Type B pancreatic cell (in vitro differentiated cells): Measurements from ENCODE around the gene THOC1. TPM values are rescaled to one million over a fixed set of nuclear protein-coding genes. Genes with fewer than 3 reads are reported as not detected.

Experiments
- DNase-seq: peaks from one replicate; pipeline ENCODE4 v3.0.0; 2021; ENCODE audit warnings: mixed read lengths; ENCODE audit not compliant: unreplicated experiment; ENCODE audit errors: extremely low spot score
- H3K27ac Mint-ChIP-seq: 2 replicates; pipeline ENCODE4 v1.8.0; 2021; ENCODE audit warnings: mild to moderate bottlenecking, mixed read lengths
- H3K27me3 Mint-ChIP-seq: 2 replicates; pipeline ENCODE4 v1.8.0; 2021; ENCODE audit warnings: mixed read lengths
- H3K36me3 Mint-ChIP-seq: 2 replicates; pipeline ENCODE4 v1.8.0; 2021; ENCODE audit warnings: mixed read lengths
- H3K4me1 Mint-ChIP-seq: one replicate; pipeline ENCODE4 v1.8.0; 2021; ENCODE audit warnings: mixed read lengths; ENCODE audit not compliant: unreplicated experiment
- H3K4me3 Mint-ChIP-seq: 2 replicates; pipeline ENCODE4 v1.8.0; 2021; ENCODE audit warnings: mild to moderate bottlenecking, mixed read lengths
- H3K9me3 Mint-ChIP-seq: 2 replicates; pipeline ENCODE4 v1.8.0; 2021; ENCODE audit warnings: mixed read lengths
- total RNA-seq: library from RNA; stranded (reverse); gene quantifications from 2 replicates; pipeline ENCODE4 v1.2.1, GENCODE V29; 2021; ENCODE audit warnings: low replicate concordance
- TF ChIP-seq, protein P1 (sequence below): fragments of 200-600 bp; sonication (generic); conservative IDR thresholded peaks from 2 replicates; pipeline ENCODE4 v1.5.0; 2021; ENCODE audit warnings: antibody characterized with exemption, mild to moderate bottlenecking

The THOC1 gene
- total RNA-seq, 1 donor from 2014 or later, result 58.3 TPM

DNA sequence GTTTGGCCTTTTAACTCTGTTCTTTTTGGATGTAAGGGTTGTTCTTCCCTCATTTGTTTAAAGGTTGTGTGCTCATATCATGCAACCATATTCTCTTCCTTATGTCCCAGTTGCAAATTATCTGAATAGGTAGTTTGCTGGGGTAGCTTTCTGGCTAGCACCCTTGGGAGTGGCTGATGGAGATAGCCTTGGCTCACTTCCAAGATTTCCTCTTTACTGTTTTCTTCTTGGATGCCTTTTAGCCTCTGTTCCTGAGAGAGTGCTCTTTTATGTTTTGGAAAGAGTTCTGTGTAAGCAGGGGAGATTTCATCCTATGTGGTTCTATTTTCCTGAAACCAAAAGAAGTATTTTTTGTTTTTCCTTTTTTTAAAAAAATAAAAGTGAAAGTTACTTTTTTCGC is 84.1 kb downstream of the THOC1 start:
- H3K9me3 Mint-ChIP-seq, result no peaks in the 10 kb centered on the region
- peaks cover 7% of the 10 kb centered on the region for H3K4me1 Mint-ChIP-seq
- peaks cover 17% of the 10 kb centered on the region for H3K36me3 Mint-ChIP-seq
- H3K27ac Mint-ChIP-seq, result no peak overlapping the region
- TF ChIP-seq, protein P1, sequence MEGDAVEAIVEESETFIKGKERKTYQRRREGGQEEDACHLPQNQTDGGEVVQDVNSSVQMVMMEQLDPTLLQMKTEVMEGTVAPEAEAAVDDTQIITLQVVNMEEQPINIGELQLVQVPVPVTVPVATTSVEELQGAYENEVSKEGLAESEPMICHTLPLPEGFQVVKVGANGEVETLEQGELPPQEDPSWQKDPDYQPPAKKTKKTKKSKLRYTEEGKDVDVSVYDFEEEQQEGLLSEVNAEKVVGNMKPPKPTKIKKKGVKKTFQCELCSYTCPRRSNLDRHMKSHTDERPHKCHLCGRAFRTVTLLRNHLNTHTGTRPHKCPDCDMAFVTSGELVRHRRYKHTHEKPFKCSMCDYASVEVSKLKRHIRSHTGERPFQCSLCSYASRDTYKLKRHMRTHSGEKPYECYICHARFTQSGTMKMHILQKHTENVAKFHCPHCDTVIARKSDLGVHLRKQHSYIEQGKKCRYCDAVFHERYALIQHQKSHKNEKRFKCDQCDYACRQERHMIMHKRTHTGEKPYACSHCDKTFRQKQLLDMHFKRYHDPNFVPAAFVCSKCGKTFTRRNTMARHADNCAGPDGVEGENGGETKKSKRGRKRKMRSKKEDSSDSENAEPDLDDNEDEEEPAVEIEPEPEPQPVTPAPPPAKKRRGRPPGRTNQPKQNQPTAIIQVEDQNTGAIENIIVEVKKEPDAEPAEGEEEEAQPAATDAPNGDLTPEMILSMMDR, result no peak
- no peak for DNase-seq
- no peak overlapping the region for H3K4me3 Mint-ChIP-seq
- H3K27me3 Mint-ChIP-seq, result no peaks in the 10 kb centered on the region

DNA sequence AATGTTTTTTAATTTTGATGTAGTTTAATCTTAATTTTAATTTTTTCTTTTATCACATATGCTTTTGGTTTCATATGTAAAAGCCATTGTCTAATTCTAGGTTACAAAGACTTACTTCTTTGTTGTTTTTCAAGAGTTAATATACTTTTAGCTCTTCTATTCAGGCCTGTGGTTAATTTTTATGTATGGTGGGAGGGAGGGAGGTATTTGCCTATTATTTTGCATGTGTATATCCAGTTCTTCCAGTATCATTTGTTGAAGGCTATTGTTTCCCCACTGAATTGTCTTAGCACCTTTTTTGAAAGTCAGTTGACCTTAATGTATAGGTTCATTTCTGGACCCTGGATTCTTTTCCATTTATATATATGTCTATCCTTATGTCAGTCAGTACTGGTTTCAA is 86.1 kb downstream of the THOC1 start:
- H3K27me3 Mint-ChIP-seq, result no peaks in the 10 kb centered on the region
- no peaks in the 10 kb centered on the region for H3K9me3 Mint-ChIP-seq
- TF ChIP-seq, protein P1, result no peak
- H3K27ac Mint-ChIP-seq, result no peak overlapping the region
- DNase-seq, result no peak
- H3K4me1 Mint-ChIP-seq, result peaks cover 7% of the 10 kb centered on the region
- H3K4me3 Mint-ChIP-seq, result no peak overlapping the region
- H3K36me3 Mint-ChIP-seq, result peaks cover 17% of the 10 kb centered on the region

DNA sequence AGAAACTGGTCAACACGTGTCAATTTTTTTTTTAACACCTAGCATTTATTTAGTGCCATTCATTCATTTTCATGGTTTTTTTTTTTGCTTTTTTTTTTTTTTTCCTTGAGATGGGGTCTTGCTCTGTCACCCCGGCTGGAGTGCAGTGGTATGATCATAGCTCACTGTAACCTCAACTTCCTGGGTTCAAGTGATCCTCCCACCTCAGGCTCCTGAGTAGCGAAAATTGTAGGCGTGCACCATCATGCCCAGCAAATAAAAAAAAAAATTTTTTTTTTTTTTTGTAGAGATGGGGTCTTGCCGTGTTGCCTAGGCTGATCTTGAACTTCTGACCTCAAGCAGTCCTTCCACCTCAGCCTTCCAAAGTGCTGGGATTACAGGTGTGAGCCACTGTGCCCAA is 88.3 kb downstream of the THOC1 start:
- Mint-ChIP-seq H3K36me3 (peaks cover 20% of the 10 kb centered on the region), H3K4me3 (no peak overlapping the region), H3K4me1 (peaks cover 7% of the 10 kb centered on the region), H3K27me3 (no peaks in the 10 kb centered on the region), H3K27ac (no peak overlapping the region), H3K9me3 (no peaks in the 10 kb centered on the region)
- no peak for DNase-seq
- TF ChIP-seq, protein P1, result no peak

DNA sequence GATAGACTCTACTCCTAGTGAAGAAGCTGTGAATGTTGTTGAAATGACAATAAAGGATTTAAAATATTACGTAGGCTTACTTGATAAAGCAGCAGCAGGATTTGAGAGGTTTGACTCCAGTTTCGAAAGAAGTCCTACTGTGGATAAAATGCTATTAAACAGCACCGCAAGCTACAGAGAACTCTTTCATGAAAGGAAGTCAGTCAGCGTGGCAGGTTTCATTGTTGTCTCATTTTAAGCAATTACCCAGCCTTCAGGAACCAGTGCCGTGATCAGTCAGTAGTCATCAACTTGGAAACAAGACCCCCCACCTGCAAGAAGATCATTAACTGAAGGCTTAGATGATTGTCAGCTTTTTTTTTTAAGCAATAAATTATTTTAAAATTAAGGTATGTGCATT is 95.5 kb downstream of the THOC1 start:
- Mint-ChIP-seq H3K4me1 (no peaks in the 10 kb centered on the region), H3K27ac (no peak overlapping the region), H3K9me3 (no peaks in the 10 kb centered on the region), H3K27me3 (no peaks in the 10 kb centered on the region), H3K36me3 (peaks cover 22% of the 10 kb centered on the region), H3K4me3 (no peak overlapping the region)
- no peak for DNase-seq
- TF ChIP-seq, protein P1, result no peak

Other genes with a start within 250 kb of the THOC1 start
- 0.36 TPM in 1 of 2 replicates, not detected in the other for gene TUBB8B, start 218.4 kb downstream of the THOC1 start, total RNA-seq
- gene USP14, start 109.5 kb downstream of the THOC1 start, total RNA-seq, result 50.4 and 59.5 TPM in 2 replicates
- gene COLEC12, start 232.7 kb upstream of the THOC1 start, total RNA-seq, result 6.5 and 61.3 TPM in 2 replicates